HG02571 (cell line): Measurements from ENCODE around the gene PROSER2.

ENCODE experiments used
- ATAC-seq: cut with Tn5 transposase; IDR thresholded peaks from one replicate; pipeline ENCODE4 v1.9.1; 2021; ENCODE audit warnings: mild to moderate bottlenecking, moderate library complexity; ENCODE audit not compliant: unreplicated experiment

Gene PROSER2

GRCh38 chr10:11804336-11804735, 18.8 kb upstream of the PROSER2 start:
- ATAC-seq, result no peak

- no peak for ATAC-seq
Observed at GRCh38 chr10:11805792-11806191, 17.4 kb upstream of the PROSER2 start.

DNA sequence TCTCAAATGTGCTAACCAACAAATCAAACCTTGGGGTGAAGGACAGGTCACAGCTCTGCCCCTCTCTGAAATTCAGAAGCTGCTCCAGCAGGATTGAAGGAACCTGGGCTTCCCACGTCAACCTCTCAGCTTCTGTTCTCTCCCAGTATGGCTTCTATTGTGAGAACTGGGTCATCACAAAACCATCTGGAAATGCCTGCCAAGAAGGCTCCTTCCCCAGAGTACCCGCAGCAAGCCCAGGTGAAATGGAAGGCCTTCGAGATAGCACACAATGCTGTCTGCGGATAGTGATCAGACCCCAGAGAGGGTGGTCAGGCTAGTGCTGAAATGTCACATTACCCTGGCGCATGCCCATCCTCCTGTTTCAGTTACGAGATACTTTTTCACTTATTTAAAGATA, 16.4 kb upstream of the PROSER2 start:
- no peak for ATAC-seq

DNA sequence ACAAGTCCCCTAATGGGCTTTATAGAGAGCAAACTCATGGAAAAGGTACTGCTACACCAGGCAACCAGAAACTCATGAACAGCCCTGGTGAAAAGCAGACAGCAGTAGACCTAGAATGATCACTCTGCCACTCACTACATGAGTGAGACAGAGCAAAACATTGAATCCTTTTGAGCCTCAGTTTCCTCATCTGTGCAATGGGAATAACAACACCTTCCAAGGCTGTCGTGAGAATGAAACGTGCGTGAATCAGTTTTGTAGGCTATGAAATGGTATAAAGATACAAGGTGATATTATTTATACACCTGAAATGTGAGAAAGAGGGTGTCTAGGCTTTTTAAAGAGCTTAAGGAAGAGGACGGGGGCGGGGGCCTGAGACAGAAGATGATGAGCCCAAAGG, 14.3 kb upstream of the PROSER2 start:
- ATAC-seq, result no peak

DNA sequence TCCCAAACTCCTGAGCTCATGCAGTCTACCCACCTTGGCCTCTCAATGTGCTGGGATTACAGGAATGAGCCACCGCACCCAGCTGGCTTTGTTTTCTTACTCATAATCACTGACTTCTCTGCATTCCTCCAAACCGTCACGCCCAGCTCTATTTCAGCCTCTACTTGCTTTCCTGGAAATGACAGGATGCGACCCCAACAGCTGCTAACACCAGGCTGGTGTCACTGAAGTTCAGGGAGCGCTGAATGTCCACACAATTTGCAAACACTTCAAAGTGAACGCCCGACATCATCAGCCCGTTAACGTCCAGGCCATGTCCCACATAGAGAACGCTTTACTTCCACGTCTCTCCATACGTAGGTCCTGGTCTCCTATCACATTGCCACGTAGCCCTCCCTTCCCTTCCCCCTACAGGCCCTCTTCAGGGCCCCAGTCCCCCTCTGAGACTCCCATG, 12.8 kb upstream of the PROSER2 start:
- ATAC-seq, result no peak

DNA sequence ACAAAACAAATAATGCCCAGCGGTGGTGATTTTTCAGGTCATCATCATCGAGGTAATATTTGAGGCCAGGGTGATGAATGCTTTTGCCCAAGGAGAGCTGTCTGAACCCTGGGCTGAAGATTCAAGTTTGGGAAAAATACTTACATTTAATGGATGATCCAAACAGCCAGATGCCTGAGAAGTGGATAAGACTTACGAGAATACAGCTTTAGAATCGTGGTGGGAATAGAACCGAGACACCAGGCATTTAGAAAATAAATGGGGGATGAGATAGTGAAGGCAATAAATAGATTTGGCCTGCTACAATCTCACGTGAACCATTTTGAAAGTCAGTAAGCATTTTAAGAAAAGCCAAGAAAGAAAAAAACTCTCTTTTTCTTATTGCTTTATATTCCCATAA, 12.2 kb upstream of the PROSER2 start:
- ATAC-seq, result no peak

GRCh38 chr10:11813177-11813576, 10.0 kb upstream of the PROSER2 start:
- no peak for ATAC-seq

DNA sequence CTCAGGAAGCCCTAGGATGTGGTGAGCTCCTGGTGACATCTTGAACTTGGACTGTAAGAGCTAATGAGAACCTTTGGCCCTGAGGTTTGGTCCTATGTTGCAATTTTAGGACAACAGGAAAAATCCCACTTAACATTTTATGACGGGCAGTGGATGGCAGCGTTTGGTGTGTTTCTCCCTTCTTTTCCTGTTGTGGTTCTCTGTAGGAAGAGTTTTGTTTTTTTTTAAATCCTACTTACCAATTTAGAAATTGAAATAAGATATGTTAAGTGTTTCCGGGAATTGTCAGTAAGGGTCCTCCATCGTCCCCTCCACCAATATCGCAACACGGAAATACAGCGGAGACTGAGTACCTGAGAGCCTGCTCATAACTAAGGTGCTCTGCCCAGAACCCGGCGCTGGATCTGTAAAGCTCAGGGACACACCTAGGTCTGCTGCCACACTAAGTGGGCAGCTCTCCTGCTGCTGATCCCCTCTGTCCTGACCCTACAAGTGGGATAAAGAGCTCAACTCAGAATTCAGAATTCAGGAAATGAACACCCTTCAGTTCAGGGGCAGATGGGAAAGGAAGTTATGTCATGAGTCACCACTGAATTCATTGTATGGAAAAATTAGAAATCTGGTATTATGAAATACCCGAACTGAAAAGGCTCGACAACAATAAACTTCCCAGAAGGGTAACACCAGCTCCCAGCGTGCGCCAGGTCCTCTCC, 9.1 kb upstream of the PROSER2 start:
- no peak for ATAC-seq

DNA sequence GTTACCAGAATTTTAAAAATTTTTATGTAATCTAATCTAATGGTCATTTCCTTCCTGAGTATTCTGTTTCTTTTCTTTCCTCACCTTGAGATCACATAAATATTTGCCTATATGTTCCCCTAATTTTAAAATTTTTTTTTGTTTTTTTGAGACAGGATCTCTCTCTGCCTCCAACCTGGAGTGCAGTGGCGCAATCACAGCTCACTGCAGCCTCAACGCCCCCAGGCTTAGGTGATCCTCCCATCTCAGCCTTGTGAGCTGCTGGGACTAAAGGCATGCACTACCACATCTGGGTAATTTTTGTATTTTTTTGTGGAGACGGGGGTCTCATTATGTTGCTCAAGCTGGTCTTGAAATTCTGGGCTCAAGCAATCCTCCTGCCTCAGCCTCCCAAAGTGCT, 4.1 kb upstream of the PROSER2 start:
- ATAC-seq, result no peak

GRCh38 chr10:11822026-11822756, 965 bp upstream of the PROSER2 start:
- no peak for ATAC-seq

GRCh38 chr10:11822809-11823121, 391 bp upstream of the PROSER2 start:
- no peak for ATAC-seq

DNA sequence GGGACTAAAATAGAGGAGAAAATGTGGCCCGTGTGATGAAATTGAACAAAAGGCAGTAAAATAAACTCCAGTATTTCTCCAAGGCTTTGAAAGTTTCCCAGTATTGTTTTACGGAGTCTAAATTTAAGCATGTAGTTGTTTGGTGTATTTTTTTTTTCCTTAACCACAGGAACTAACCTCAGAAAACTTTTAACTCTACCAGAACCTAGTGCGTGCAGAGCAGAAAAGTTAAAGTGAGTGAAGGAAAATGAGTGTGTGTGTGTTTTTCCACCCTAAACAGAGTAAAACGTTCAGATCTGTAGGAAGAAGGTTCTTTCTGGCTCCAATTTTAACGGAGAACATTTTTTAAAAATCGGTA, 812 bp downstream of the PROSER2 start:
- no peak for ATAC-seq

DNA sequence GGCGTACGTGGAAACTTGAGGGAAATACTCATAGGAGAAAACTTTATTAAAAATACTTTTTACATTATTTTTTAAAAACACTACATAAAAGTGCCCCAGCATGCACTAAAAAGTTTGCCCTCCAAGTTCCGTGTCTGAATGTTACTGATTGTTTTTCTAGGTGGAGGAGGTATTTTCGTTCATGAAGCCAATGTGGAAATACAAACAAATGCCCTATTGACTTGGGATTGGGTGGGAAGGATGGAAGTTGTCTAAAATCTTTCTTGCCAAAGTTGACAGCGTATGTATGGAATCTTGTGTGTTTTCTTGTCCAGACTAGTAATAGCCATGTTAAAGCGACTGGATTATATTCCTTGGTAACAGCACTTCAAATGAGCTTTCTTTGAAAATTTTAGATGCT, 1.2 kb downstream of the PROSER2 start:
- ATAC-seq, result no peak

- no peak for ATAC-seq
Observed at GRCh38 chr10:11824825-11825224, 1.7 kb downstream of the PROSER2 start.

DNA sequence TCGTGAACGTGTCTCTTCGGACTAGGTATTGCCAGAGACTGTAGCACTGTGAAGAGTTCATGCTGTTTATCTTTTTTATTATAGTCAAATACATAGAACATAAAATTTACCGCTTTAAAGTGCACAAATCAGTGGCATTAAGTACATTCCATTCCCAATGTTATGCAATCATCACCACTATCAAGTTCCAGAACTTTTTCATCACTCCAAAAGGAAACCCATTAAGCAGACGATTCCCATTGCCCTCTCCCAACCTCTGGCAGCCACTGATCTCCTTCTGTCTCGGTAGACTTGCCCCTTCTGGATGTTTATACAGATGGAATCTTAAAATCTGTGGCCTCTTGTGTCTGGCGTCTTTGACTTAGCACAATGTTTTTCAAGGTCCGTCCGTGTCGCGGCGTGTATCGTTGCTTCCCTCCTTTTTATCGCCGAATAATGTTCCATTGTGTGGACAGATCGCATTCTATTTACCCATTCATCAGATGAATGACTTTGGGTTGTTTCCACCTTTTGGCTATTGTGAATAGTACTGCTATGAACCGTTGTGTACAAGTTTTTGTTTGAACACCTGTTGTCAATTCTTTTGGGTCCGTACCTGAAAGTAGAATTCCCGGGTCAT, 2.7 kb downstream of the PROSER2 start:
- no peak for ATAC-seq

DNA sequence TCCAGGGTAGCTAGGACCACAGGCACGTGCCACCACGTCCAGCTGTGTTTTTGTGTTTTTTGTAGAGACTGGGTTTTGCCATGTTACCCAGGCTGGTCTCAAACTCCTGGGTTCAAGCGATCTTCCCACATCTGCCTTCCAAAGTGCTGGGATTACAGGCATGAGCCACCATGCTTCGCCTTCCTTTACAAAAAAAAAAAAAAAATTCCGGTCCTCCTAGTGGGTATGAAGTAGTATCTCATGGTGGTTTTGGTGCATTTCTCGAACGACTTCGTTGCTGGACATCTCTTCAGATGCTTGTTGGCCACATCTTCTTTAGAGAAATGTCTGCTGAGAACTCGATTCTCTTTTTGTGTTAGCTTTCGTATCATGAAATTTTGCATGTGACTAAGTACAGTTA, 3.9 kb downstream of the PROSER2 start:
- no peak for ATAC-seq

GRCh38 chr10:11827414-11827813, 4.3 kb downstream of the PROSER2 start:
- no peak for ATAC-seq

GRCh38 chr10:11828682-11829284, 5.6 kb downstream of the PROSER2 start:
- ATAC-seq, result no peak

DNA sequence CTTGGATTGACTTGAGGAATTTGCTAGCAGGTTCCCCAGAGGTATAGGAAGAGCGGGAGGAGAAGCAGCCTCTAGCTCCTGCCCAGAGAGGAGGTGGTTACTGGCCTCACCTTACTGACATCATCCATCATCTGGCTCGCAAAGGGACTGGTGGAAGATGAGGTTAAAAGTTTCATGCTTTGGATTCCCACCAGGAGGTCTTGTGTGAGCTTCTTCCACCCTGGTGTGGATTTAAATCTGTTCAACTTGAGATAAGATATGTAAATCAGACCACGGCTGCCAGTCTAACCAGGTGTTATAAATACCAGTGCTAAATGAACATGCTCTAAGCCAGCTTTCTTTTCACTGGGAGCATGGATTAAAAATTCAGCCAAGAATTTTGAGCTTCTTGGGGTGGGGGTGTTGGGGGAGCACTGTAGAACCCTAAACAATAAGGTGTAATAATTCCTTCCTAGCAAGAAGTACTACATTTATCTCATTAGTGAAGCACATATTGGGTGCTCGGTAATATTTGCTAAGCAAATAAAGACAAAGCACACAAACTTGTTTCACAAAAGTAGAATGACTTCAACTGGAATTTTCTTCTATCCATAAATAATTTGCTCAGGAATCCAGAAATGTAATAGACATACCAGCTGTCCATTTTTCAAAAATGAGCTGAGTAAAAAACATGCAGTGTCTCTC, 7.8 kb downstream of the PROSER2 start:
- no peak for ATAC-seq

GRCh38 chr10:11831520-11831951, 8.4 kb downstream of the PROSER2 start:
- no peak for ATAC-seq

DNA sequence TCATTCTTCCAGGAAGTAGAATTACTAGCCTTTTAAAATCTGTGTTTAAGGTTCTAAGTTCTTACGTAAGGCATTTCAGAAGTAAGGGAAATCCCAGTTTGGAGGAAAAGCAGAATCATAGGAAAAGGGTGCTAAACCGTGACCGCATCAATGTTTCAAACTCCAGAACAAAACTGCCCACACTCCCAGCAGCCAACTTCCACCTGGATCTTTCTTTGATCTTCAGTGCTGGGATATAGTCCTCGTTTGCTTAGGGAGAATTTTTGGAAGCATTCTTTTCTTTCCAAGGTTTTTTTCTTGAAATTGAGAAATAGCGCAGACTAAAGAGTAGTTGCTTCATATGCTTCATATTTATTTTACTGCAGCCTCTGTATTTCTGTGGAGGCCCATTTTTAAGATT, 8.9 kb downstream of the PROSER2 start:
- ATAC-seq, result no peak
